Heart left ventricle (tissue), 13 donors: ENCODE data around the gene RTP2.

Experiments used
- CTCF ChIP-seq, 12 donors: fragments of 200-600 bp; sonication (generic) in 4 of 12; IDR thresholded peaks; one replicate each; pipeline versions ENCODE4 v1.5.0 to v1.8.0; 2018 to 2022; ENCODE audit warnings: antibody characterized with exemption in 12 of 12, mild to moderate bottlenecking in 5 of 12
- POLR2A ChIP-seq, 2 donors: fragments of 450-650 bp; IDR thresholded peaks; one replicate each; pipeline ENCODE4 v1.6.1; 2017; ENCODE audit warnings: antibody characterized with exemption in 2 of 2, mild to moderate bottlenecking in 2 of 2, moderate library complexity in 2 of 2
- donor health status: ischemic (EF 13 %, LVEDD 7.1; RV severe dilation, severe dysfunction).
- donor health status: DM: no; HTN: yes; CAD: no.
- donor health status: DM: no; HTN: no; CAD: no.
- donor health status: ischemic (EF 25% LVEDD 6.9; RV normal size, moderate dysfunction).
- donor health status: ischemic (EF 25% LVEDD 5.7; RV mildly dilated, moderate dysfunction).
- donor health status: ischemic (EF 35%, LVEDD 5.7; RV mildly dilated, moderate dysfunction).
- donor health status: nonischemic (EF 11% LVEDD 7.7; RV severe dilation, severe dysfunction).
- donor health status: DM: yes; HTN: yes; CAD: no.
- donor health status: PGD.
- donor health status: ischemic (EF 29% LVEDD 5.4; RV normal size, mild dysfunction).
- donor health status: nonischemic (EF 23%, LVEDD 6.1; RV moderate dilation, normal function).

GRCh38 chr3:187662848-187663409 lies 39.4 kb downstream of the RTP2 start:
- TF ChIP-seq CTCF (IDR thresholded peaks at IDR 0.05) = no peak
- TF ChIP-seq POLR2A (IDR thresholded peaks at IDR 0.05) = no peak
